Caco-2 (cell line): ENCODE measurements around the gene HYOU1. TPM values are rescaled to one million over a fixed set of nuclear protein-coding genes. Genes with fewer than 3 reads are reported as not detected.
"Not testable (repeated sequence)": the region's sequence is repeated elsewhere in the genome, so short reads cannot be mapped to it uniquely, and the experiment has no call there.

Experiments
- Bru-seq: library from RNA; stranded (reverse); fragments of 400-500 nt; gene quantifications from one replicate; lab custom pipeline; 2021; lab: Mats Ljungman, UMichigan
- BruChase-seq, 2 experiments: library from RNA; stranded (reverse); fragments of 400-500 nt; gene quantifications; one replicate each; lab custom pipeline; 2021; lab: Mats Ljungman, UMichigan
- BruUV-seq: library from RNA; stranded (reverse); fragments of 400-500 nt; replicated peaks from 2 replicates; lab custom pipeline; 2021; lab: Mats Ljungman, UMichigan
- CTCF ChIA-PET: fragments of 300-600 bp; sonication (Branson Sonifier 250); formaldehyde crosslinking; loops from one replicate; lab custom pipeline; 2022; ENCODE audit warnings: antibody characterized with exemption; lab: Charles Lee
- POLR2A ChIA-PET: fragments of 300-600 bp; sonication (Branson Sonifier 250); formaldehyde crosslinking; loops from one replicate; lab custom pipeline; 2022; ENCODE audit warnings: antibody characterized with exemption; lab: Charles Lee
- DNase-seq, 2 experiments: peaks; one replicate each; pipeline versions ENCODE4 v3.0.0 to v3.0.0-alpha.2; 2020 to 2022
- H3K27me3 ChIP-seq: replicated peaks from 2 replicates; pipeline ENCODE4 v1.6.0; 2011; ENCODE audit warnings: low read length; ENCODE audit not compliant: control insufficient read depth, insufficient read depth
- H3K36me3 ChIP-seq: 2 replicates; pipeline ENCODE4 v1.5.1; 2011; ENCODE audit warnings: low read length; ENCODE audit not compliant: control insufficient read depth, insufficient read depth
- H3K4me1 ChIP-seq: fragments of 250-450 bp; sonication (Bioruptor Pico); 2 replicates; pipeline ENCODE4 v1.5.1; 2020; ENCODE audit warnings: mild to moderate bottlenecking
- H3K4me3 ChIP-seq: 2 replicates; pipeline ENCODE4 v1.5.1; 2011; ENCODE audit warnings: low read depth, mild to moderate bottlenecking, control low read depth, low read length
- H3K9me3 ChIP-seq: fragments of 250-450 bp; sonication (Bioruptor Pico); 2 replicates; pipeline ENCODE4 v1.5.1; 2020; ENCODE audit warnings: mild to moderate bottlenecking, moderate library complexity
- H3K27ac Mint-ChIP-seq: one replicate; pipeline ENCODE4 v1.8.0; 2022; ENCODE audit warnings: mixed read lengths; ENCODE audit not compliant: unreplicated experiment
- H3K27me3 Mint-ChIP-seq: one replicate; pipeline ENCODE4 v1.8.0; 2022; ENCODE audit warnings: mixed read lengths; ENCODE audit not compliant: insufficient read depth, unreplicated experiment
- H3K36me3 Mint-ChIP-seq: one replicate; pipeline ENCODE4 v1.8.0; 2022; ENCODE audit warnings: mild to moderate bottlenecking, mixed read lengths; ENCODE audit not compliant: insufficient read depth, unreplicated experiment
- H3K4me1 Mint-ChIP-seq: one replicate; pipeline ENCODE4 v1.8.0; 2022; ENCODE audit warnings: low read depth, mixed read lengths; ENCODE audit not compliant: unreplicated experiment
- H3K4me3 Mint-ChIP-seq: one replicate; pipeline ENCODE4 v1.8.0; 2022; ENCODE audit warnings: mild to moderate bottlenecking, moderate library complexity, mixed read lengths; ENCODE audit not compliant: unreplicated experiment
- H3K9me3 Mint-ChIP-seq: one replicate; pipeline ENCODE4 v1.8.0; 2022; ENCODE audit warnings: mixed read lengths; ENCODE audit not compliant: unreplicated experiment
- intact Hi-C: fragments of 100-400 bp; cut with micrococcal nuclease; formaldehyde crosslinking; loops from one replicate; pipeline ENCODE4 v1.10.0; 2022; ENCODE audit not compliant: unreplicated experiment
- long read RNA-seq: library from polyadenylated mRNA; stranded (forward); transcript quantifications from one replicate; pipeline ENCODE4 v2.0.0, GENCODE V29; 2022
- total RNA-seq: library from RNA; stranded (reverse); gene quantifications from 2 replicates; pipeline ENCODE4 v1.2.3, GENCODE V29; 2022
- TF ChIP-seq, protein P1 (sequence below), 2 experiments: fragments of 200-600 bp in 1 of 2; IDR thresholded peaks; 1 replicate in 1 of 2; 2 replicates in 1 of 2; pipeline versions ENCODE4 v1.5.1 to v1.8.0; 2011 to 2022; ENCODE audit warnings: antibody characterized with exemption in 1 of 2, control low read depth in 1 of 2, inconsistent platforms in 1 of 2, low read depth in 1 of 2, low read length in 1 of 2, mild to moderate bottlenecking in 1 of 2, moderate library complexity in 1 of 2; ENCODE audit not compliant: insufficient read depth in 1 of 2, severe bottlenecking in 1 of 2, unreplicated experiment in 1 of 2

Gene HYOU1, protein sequence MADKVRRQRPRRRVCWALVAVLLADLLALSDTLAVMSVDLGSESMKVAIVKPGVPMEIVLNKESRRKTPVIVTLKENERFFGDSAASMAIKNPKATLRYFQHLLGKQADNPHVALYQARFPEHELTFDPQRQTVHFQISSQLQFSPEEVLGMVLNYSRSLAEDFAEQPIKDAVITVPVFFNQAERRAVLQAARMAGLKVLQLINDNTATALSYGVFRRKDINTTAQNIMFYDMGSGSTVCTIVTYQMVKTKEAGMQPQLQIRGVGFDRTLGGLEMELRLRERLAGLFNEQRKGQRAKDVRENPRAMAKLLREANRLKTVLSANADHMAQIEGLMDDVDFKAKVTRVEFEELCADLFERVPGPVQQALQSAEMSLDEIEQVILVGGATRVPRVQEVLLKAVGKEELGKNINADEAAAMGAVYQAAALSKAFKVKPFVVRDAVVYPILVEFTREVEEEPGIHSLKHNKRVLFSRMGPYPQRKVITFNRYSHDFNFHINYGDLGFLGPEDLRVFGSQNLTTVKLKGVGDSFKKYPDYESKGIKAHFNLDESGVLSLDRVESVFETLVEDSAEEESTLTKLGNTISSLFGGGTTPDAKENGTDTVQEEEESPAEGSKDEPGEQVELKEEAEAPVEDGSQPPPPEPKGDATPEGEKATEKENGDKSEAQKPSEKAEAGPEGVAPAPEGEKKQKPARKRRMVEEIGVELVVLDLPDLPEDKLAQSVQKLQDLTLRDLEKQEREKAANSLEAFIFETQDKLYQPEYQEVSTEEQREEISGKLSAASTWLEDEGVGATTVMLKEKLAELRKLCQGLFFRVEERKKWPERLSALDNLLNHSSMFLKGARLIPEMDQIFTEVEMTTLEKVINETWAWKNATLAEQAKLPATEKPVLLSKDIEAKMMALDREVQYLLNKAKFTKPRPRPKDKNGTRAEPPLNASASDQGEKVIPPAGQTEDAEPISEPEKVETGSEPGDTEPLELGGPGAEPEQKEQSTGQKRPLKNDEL
- total RNA-seq (306 and 366 TPM in 2 replicates), Bru-seq, nascent RNA (percentile 92 among the genes with signal in this experiment), BruChase-seq, experiment 1, labeled RNA remaining after a 2-hour chase (percentile 95 among the genes with signal in this experiment), BruChase-seq, experiment 2, labeled RNA remaining after a 6-hour chase (percentile 98 among the genes with signal in this experiment)
- long read RNA-seq, full-length matches to known transcripts = 33 of 162 reads
- long read RNA-seq, partial matches to known transcripts = 61 of 162 reads
- long read RNA-seq, other reads (novel, unspliced or antisense) = 68 of 162 reads

DNA sequence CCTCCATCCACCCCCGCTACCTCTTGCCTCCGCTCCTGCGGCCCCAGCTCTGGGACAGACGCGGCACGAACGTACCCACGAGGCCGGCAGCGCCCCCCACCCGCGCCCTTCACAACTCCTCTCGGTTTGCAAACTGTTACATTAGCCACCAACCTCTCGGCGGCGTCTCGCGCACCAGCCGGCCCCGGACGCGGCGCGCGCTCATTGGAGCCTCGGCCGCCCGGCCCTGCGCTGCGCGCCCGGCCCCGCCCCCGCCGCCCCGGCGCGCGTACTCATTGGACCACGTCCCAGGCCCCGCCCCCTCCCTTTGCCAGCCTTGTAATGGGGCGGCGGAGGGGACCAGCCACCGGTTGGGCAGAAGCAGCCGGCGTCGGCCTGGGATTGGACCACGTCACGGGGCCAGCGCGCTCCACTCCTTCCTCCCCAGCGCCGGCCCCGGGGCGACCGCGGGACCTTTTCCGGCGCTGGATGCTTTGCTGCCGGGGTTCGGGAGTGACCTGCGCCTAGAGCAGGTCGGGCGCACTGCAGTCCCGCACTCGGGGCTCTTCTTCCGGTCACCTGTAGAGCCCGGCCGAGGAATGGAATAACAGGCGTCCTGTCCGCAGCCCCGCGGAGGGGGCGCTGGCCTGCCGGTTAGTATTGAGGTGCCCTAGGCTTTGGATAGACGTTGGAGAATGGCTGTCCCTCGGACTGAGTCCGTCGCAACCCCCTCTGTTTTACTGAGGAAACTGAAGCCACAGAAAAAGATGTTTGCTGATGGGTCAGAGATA, at the start of gene HYOU1:
Gene HYOU1 (minus strand): TSS at position 206 of the 770 bp plus-strand sequence. CDS start 1,045 bp downstream, outside the sequence.
- Mint-ChIP-seq H3K27me3 (no peaks in the 10 kb centered on the region), H3K4me3 (peak within 1 kb of the TSS; percentile 88), H3K27ac (peak within 1 kb of the TSS; percentile 98), H3K4me1 (peaks cover 20% of the 10 kb centered on the region), H3K36me3 (peaks cover 53% of the 10 kb centered on the region), H3K9me3 (no peaks in the 10 kb centered on the region)
- Histone ChIP-seq H3K36me3 (peaks cover 12% of the 10 kb centered on the region), H3K4me1 (peaks cover 10% of the 10 kb centered on the region), H3K9me3 (no peaks in the 10 kb centered on the region), H3K27me3 (no peaks in the 10 kb centered on the region), H3K4me3 (peak within 1 kb of the TSS; percentile 94)
- BruUV-seq = no TSS peak
- DNase-seq = peak; percentile 100
- intact Hi-C loops = loop anchor here (1.0 kb wide), 5 partner anchors 10 to 59 kb away; partner anchors contain the start of genes CENATAC, RPS25, SLC37A4 and TRAPPC4
- CTCF ChIA-PET = interaction anchor here (0.7 to 3.5 kb wide), 4 partner anchors 10 to 128 kb away, joined by 3 to 25 read pairs (median 4); partner anchors contain the start of genes NHERF4 and VPS11
- POLR2A ChIA-PET = interaction anchor here (0.6 to 2.0 kb wide), 12 partner anchors 8 to 104 kb away, joined by 3 to 21 read pairs (median 4); partner anchors contain the start of genes DPAGT1, HMBS, SLC37A4 and VPS11
- TF ChIP-seq, protein P1, sequence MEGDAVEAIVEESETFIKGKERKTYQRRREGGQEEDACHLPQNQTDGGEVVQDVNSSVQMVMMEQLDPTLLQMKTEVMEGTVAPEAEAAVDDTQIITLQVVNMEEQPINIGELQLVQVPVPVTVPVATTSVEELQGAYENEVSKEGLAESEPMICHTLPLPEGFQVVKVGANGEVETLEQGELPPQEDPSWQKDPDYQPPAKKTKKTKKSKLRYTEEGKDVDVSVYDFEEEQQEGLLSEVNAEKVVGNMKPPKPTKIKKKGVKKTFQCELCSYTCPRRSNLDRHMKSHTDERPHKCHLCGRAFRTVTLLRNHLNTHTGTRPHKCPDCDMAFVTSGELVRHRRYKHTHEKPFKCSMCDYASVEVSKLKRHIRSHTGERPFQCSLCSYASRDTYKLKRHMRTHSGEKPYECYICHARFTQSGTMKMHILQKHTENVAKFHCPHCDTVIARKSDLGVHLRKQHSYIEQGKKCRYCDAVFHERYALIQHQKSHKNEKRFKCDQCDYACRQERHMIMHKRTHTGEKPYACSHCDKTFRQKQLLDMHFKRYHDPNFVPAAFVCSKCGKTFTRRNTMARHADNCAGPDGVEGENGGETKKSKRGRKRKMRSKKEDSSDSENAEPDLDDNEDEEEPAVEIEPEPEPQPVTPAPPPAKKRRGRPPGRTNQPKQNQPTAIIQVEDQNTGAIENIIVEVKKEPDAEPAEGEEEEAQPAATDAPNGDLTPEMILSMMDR (IDR thresholded peaks at IDR 0.05; ENCODE audit: insufficient read depth in 1 of 2, low read depth in 1 of 2, low read length in 1 of 2, severe bottlenecking in 1 of 2, unreplicated experiment in 1 of 2) = peak; percentile 32 to 77

DNA sequence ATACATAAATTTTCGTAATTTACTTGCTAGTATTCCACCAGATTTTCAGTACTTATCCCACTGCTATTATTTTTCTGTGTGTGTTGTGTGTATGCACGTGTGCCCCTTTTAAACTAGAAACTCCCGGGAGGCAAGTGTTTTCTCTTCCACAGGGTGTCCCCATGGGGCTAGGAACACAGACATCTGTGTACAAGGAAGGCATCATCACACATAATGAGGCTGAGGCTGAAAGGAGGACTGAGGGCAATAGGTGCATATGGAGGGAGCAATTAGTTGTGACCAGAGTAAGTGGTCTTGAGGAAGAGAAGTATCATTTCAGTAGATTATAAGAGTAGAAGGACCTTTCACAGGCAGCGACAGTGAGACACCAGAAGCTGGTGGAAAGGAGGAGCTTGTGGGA, 46.8 kb upstream of the HYOU1 start:
- H3K4me1 Mint-ChIP-seq = peaks cover 36% of the 10 kb centered on the region
- Histone ChIP-seq H3K9me3 (no peaks in the 10 kb centered on the region), H3K27me3 (no peaks in the 10 kb centered on the region), H3K4me1 (peaks cover 33% of the 10 kb centered on the region), H3K36me3 (no peaks in the 10 kb centered on the region), H3K4me3 (no peak overlapping the region)
- intact Hi-C loops = no loop called here
- H3K27me3 Mint-ChIP-seq = no peaks in the 10 kb centered on the region
- no peak for DNase-seq
- POLR2A ChIA-PET = interaction anchor here (1.0 kb wide), 1 partner anchor 19 kb away, joined by 5 read pairs; the partner anchor contains the start of gene HMBS
- H3K27ac Mint-ChIP-seq = peak overlapping the region; percentile 98
- peaks cover 58% of the 10 kb centered on the region for H3K36me3 Mint-ChIP-seq
- CTCF ChIA-PET = no interaction called here
- TF ChIP-seq, protein P1 (IDR thresholded peaks at IDR 0.05; ENCODE audit: insufficient read depth in 1 of 2, low read depth in 1 of 2, low read length in 1 of 2, severe bottlenecking in 1 of 2, unreplicated experiment in 1 of 2) = no peak
- H3K4me3 Mint-ChIP-seq = peak overlapping the region; percentile 19
- BruUV-seq = no TSS peak
- H3K9me3 Mint-ChIP-seq = no peaks in the 10 kb centered on the region

DNA sequence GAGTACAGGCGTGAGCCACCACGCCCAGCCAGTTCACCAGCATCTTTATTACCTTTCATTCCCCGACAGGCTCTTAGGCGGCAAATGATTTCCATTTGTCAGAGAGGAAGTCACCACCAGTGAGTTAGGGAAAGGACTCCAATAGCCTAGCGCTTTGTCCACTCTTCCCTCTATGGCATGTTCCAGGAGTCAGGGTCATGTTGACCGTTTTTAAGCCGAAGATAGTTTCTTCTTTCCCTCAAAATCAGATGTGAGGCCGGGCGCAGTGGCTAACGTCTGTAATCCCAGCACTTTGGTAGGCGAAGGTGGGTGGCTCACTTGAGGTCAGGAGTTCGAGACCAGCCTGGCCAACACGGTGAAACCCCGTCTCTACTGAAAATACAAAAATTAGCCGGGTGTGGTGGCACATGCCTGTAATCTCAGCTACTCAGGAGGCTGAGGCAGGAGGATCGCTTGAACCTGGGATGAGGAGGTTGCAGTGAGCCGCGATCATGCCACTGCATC, 46.2 kb upstream of the HYOU1 start:
- BruUV-seq, intact Hi-C loops, H3K27me3 Mint-ChIP-seq, H3K9me3 ChIP-seq, DNase-seq, H3K36me3 ChIP-seq, H3K27me3 ChIP-seq, H3K9me3 Mint-ChIP-seq: not testable (repeated sequence)
- peak overlapping the region; percentile 98 for H3K27ac Mint-ChIP-seq
- peaks cover 30% of the 10 kb centered on the region for H3K4me1 Mint-ChIP-seq
- ChIA-PET CTCF (interaction anchor here (0.6 to 1.8 kb wide), 11 partner anchors 18 to 286 kb away, joined by 3 to 27 read pairs (median 6); partner anchors contain the start of genes HINFP and VPS11), POLR2A (interaction anchor here (0.6 to 2.3 kb wide), 10 partner anchors 9 to 148 kb away, joined by 3 to 71 read pairs (median 9); partner anchors contain the start of genes HINFP, HMBS, RPS25 and VPS11)
- peak overlapping the region; percentile 85 for H3K4me3 Mint-ChIP-seq
- Histone ChIP-seq H3K4me1 (peaks cover 27% of the 10 kb centered on the region), H3K4me3 (peak overlapping the region; percentile 43)
- H3K36me3 Mint-ChIP-seq = peaks cover 56% of the 10 kb centered on the region
